ENCODE data around the gene PPARD.

PPARD gene

GRCh38 chr6:35457907-35458306, 115.5 kb downstream of the PPARD start:
- Mint-ChIP-seq H3K36me3 (ENCODE audit: low read depth) (peaks cover 55% of the 10 kb centered on the region), H3K4me1 (peaks cover 33% of the 10 kb centered on the region), H3K27ac (peak overlapping the region; percentile 18)

GRCh38 chr6:35461270-35461669, 118.9 kb downstream of the PPARD start:
- H3K36me3 Mint-ChIP-seq (ENCODE audit: low read depth), result peaks cover 71% of the 10 kb centered on the region
- peaks cover 10% of the 10 kb centered on the region for H3K4me1 Mint-ChIP-seq
- no peak for DNase-seq
- no peak for TF ChIP-seq CTCF (IDR thresholded peaks at IDR 0.05)
- H3K4me3 Mint-ChIP-seq, result no peak overlapping the region
- H3K9me3 Mint-ChIP-seq, result no peaks in the 10 kb centered on the region
- H3K27ac Mint-ChIP-seq, result peak overlapping the region; percentile 18
- H3K27me3 Mint-ChIP-seq (ENCODE audit: low read depth, poor library complexity), result peaks cover 3% of the 10 kb centered on the region

More at GRCh38 chr6:35457907-35458306, 115.5 kb downstream of the PPARD start:
- Mint-ChIP-seq H3K4me3 (no peak overlapping the region), H3K27me3 (ENCODE audit: low read depth, poor library complexity) (peaks cover 3% of the 10 kb centered on the region), H3K9me3 (no peaks in the 10 kb centered on the region)
- DNase-seq, result no peak
- TF ChIP-seq CTCF (IDR thresholded peaks at IDR 0.05), result no peak

DNA sequence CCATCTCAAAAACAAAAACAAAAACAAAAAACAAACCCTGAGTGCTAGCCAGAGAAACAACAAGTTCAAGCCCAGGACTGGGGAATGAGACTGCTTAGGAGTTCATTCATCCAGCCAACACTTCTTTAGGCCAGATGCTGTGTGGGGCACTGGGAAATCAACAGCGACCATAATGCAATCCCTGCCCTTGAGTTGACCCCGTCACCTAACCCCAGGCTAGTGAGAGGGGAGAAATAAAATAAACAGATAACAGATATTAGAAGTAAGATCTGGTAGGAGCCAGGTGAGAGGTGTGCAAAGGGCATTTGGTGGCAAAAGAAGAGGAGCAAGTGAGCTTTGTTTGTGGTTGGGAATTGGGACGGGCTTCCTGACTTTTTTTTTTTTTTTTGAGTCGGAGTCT, 120.9 kb downstream of the PPARD start:
- Mint-ChIP-seq H3K9me3 (no peaks in the 10 kb centered on the region), H3K27ac (peak overlapping the region; percentile 50), H3K36me3 (ENCODE audit: low read depth) (peaks cover 71% of the 10 kb centered on the region), H3K27me3 (ENCODE audit: low read depth, poor library complexity) (peaks cover 11% of the 10 kb centered on the region), H3K4me3 (no peak overlapping the region), H3K4me1 (peaks cover 10% of the 10 kb centered on the region)
- DNase-seq, result no peak
- no peak for TF ChIP-seq CTCF (IDR thresholded peaks at IDR 0.05)

DNA sequence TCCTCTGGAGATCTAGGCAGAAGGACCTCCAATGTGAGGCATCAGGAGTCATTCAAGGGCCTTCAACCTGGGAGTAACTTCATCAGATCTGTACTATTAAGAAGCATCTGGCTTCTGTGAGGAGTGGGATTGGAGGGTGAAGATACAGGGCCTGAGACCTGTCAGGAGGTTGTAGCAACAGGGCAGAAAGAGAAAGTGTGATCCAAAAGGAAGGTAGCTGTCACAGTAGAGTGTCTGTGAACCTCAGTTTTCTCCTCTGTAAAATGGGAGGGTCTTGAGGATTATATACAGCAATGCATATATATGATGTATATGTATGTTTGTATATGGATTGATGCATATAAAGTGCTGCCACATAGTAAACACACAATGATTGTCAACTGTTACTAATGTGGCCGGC, 123.3 kb downstream of the PPARD start:
- DNase-seq, result no peak
- H3K27ac Mint-ChIP-seq, result no peak overlapping the region
- H3K4me3 Mint-ChIP-seq, result no peak overlapping the region
- no peaks in the 10 kb centered on the region for H3K9me3 Mint-ChIP-seq
- peaks cover 8% of the 10 kb centered on the region for H3K27me3 Mint-ChIP-seq (ENCODE audit: low read depth, poor library complexity)
- no peak for TF ChIP-seq CTCF (IDR thresholded peaks at IDR 0.05)
- H3K36me3 Mint-ChIP-seq (ENCODE audit: low read depth), result peaks cover 70% of the 10 kb centered on the region
- peaks cover 26% of the 10 kb centered on the region for H3K4me1 Mint-ChIP-seq

DNA sequence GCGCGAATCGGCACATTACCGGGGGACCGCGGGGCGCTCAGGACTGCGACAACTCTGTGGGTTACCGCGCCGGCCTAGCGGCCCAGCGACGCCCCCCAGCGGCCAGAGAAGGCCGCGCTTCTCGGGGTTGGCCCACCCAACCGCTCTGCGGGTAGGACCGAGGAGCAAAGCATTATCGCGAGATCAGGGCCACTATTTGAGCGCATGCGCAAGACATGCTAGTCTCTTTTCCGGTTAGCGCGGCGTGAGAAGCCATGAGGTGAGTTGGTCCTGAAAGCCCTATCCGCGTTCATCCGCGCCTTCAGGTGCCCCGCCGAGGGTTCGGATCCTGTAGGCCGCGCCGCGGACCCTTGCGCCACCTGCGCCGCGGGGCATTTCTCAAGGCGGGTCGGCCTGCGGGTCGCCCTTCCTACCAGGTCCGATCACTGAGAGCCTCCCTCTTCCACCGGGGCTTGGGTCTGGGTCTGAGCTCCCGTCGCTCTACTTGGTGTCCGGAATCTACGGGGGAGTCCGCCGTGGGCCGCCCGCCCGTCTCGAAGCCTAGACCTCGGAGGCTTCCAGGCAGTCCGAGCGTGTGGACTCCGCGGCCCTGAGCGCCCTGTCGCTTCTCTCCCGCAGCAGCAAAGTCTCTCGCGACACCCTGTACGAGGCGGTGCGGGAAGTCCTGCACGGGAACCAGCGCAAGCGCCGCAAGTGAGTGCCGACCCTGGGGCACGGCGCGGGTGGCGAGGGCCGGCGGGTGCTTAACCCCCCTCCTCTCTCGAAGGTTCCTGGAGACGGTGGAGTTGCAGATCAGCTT, 126.0 kb downstream of the PPARD start, which contains the start of gene RPL10A:
Gene RPL10A (plus strand): TSS at position 221 of the 799 bp plus-strand sequence. CDS start 34 bp downstream, at position 255.
- Mint-ChIP-seq H3K36me3 (ENCODE audit: low read depth) (peaks cover 68% of the 10 kb centered on the region), H3K4me1 (peaks cover 42% of the 10 kb centered on the region), H3K4me3 (peak within 1 kb of the TSS; percentile 95), H3K27ac (peak within 1 kb of the TSS; percentile 100), H3K27me3 (ENCODE audit: low read depth, poor library complexity) (peaks cover 11% of the 10 kb centered on the region), H3K9me3 (no peaks in the 10 kb centered on the region)
- DNase-seq, result peak; percentile 93
- TF ChIP-seq CTCF (IDR thresholded peaks at IDR 0.05), result peak; percentile 91
